Upper lobe of left lung (tissue), 4 donors: ENCODE data around the gene GSC.

Experiments used
- CTCF ChIP-seq, 6 experiments: fragments of 450-650 bp in 4 of 6; fragments of 200-600 bp in 2 of 6; sonication (generic) in 2 of 6; IDR thresholded peaks; one replicate each; pipeline ENCODE4 v1.5.1; 2016 to 2019; ENCODE audit warnings: antibody characterized with exemption in 6 of 6
- POLR2A ChIP-seq, 4 donors: fragments of 450-650 bp; IDR thresholded peaks; one replicate each; pipeline ENCODE4 v1.5.1; 2016 to 2017; ENCODE audit warnings: antibody characterized with exemption in 4 of 4, mild to moderate bottlenecking in 2 of 4
- POLR2AphosphoS5 ChIP-seq, 2 donors: sonication (generic); formaldehyde crosslinking; IDR thresholded peaks; one replicate each; pipeline ENCODE4 v1.5.1; 2017; ENCODE audit warnings: antibody characterized with exemption in 2 of 2

- TF ChIP-seq CTCF (IDR thresholded peaks at IDR 0.05) (no peak), POLR2AphosphoS5 (IDR thresholded peaks at IDR 0.05) (no peak), POLR2A (IDR thresholded peaks at IDR 0.05) (no peak)
Observed at GRCh38 chr14:94764573-94764972, 5.3 kb downstream of the GSC start.
